PC-3 (cell line): ENCODE data around the gene PHRF1.

ENCODE experiments used
- CTCF ChIP-seq: fragments of 300-600 bp; sonication (generic); conservative IDR thresholded peaks from 2 replicates; pipeline ENCODE4 v1.5.1; 2017; ENCODE audit warnings: antibody characterized with exemption, low read depth, mild to moderate bottlenecking, low read length
- EZH2 ChIP-seq: fragments of 300-600 bp; sonication (generic); IDR thresholded peaks from one replicate; pipeline ENCODE4 v1.6.1; 2017; ENCODE audit warnings: antibody characterized with exemption, mild to moderate bottlenecking, low read length; ENCODE audit not compliant: unreplicated experiment

- TF ChIP-seq CTCF (no peak), EZH2 (no peak)
Measured at GRCh38 chr11:619628-620050, 43.4 kb downstream of the PHRF1 start.
